ENCODE measurements around the gene MYO1E. TPM values are rescaled to one million over a fixed set of nuclear protein-coding genes. Genes with fewer than 3 reads are reported as not detected.

Gene MYO1E
- total RNA-seq, 6 experiments from 2014 or later: 108 to 142 (median 115) TPM

DNA sequence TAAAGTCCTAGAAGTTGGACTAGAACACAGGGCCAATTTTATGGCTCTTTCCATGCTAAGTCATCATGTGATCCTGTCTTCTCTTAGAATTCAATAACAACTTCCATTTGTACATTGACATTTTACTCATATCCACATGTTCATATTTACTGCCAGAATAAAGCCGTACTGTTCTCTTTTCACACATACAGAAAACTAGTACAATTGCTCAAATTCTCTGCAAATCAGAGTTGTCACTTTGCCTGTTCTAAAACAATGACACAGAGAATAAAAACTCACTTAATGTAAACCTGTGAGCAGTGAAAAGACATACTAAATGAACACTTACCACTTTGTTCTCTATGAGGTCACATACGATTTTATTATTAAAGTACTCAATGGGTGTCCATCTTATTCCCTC, 162.5 kb downstream of the MYO1E start:
- peaks cover 52% of the 10 kb centered on the region for H3K4me1 Mint-ChIP-seq (ENCODE audit: low read depth)
- H3K27ac Mint-ChIP-seq: peak overlapping the region; percentile 55
- no peaks in the 10 kb centered on the region; the same call in none of the 2 replicates for H3K27me3 Mint-ChIP-seq (ENCODE audit: insufficient read depth)
- H3K9me3 Mint-ChIP-seq: no peaks in the 10 kb centered on the region
- H3K36me3 Mint-ChIP-seq (ENCODE audit: low read depth): peaks cover 46% of the 10 kb centered on the region
- TF ChIP-seq, protein P1, sequence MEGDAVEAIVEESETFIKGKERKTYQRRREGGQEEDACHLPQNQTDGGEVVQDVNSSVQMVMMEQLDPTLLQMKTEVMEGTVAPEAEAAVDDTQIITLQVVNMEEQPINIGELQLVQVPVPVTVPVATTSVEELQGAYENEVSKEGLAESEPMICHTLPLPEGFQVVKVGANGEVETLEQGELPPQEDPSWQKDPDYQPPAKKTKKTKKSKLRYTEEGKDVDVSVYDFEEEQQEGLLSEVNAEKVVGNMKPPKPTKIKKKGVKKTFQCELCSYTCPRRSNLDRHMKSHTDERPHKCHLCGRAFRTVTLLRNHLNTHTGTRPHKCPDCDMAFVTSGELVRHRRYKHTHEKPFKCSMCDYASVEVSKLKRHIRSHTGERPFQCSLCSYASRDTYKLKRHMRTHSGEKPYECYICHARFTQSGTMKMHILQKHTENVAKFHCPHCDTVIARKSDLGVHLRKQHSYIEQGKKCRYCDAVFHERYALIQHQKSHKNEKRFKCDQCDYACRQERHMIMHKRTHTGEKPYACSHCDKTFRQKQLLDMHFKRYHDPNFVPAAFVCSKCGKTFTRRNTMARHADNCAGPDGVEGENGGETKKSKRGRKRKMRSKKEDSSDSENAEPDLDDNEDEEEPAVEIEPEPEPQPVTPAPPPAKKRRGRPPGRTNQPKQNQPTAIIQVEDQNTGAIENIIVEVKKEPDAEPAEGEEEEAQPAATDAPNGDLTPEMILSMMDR (IDR thresholded peaks at IDR 0.05): no peak
- no peak for DNase-seq
- no peak overlapping the region for H3K4me3 Mint-ChIP-seq

DNA sequence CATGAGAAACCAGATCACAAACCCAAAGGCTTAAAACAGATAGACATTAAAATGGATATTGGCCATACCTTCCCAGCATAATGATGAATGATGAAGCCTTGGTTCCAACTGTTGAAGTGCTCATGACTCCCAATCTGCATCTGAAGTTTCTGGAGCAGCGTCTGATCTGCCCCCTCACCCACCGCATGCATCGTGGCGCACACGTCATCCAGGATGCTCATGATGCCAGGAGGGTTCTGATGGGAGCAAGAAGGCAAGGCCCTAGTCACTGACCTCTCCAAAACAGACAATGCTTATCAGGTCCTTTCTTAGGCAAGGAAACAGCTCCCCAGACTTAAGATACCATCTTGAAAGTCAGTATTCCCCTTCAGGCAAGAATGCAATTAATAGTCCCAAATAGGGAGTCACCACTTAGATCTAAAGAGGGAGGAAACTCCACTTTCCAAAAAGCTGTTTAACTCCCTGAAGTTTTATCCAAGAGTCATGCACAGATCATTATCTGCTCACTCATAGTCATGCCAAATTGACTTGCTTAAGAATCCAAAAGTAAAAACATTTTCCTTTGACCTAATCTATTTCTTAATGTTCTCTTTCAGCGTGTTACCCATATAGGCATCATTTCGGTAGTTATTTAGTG, 163.9 kb downstream of the MYO1E start:
- peak overlapping the region; percentile 62 for H3K4me3 Mint-ChIP-seq
- peak; percentile 91 for DNase-seq
- peak overlapping the region; percentile 81 for H3K27ac Mint-ChIP-seq
- H3K9me3 Mint-ChIP-seq: no peaks in the 10 kb centered on the region
- H3K36me3 Mint-ChIP-seq (ENCODE audit: low read depth): peaks cover 58% of the 10 kb centered on the region
- TF ChIP-seq, protein P1 (IDR thresholded peaks at IDR 0.05): peak; percentile 25; the same call in 1 of the 2 replicates
- peaks cover 43% of the 10 kb centered on the region for H3K4me1 Mint-ChIP-seq (ENCODE audit: low read depth)
- H3K27me3 Mint-ChIP-seq (ENCODE audit: insufficient read depth): no peaks in the 10 kb centered on the region; the same call in none of the 2 replicates

DNA sequence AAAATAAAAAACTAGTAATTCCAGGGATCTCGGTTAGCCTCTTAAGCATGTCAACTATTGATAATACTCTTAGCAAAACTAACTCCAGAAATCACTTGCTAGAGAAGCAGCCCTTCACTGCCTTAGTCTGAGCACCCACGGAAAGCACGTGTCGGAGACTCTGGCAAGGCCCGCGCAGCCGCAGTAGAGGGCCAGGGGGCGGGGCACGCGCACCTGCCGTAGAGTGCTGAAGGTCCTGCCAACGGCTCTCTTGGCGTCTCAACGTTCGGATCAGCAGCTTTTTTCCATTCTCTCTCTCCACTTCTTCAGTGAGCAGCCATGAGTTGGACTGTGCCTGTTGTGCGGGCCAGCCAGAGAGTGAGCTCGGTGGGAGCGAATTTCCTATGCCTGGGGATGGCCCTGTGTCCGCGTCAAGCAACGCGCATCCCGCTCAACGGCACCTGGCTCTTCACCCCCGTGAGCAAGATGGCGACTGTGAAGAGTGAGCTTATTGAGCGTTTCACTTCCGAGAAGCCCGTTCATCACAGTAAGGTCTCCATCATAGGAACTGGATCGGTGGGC, 166.0 kb downstream of the MYO1E start, which contains the start of gene LDHAL6B:
Gene LDHAL6B, plus strand, starts transcription at position 221 of the 561 bp plus-strand sequence. Its CDS starts 98 bp downstream, at position 319.
- TF ChIP-seq, protein P1 (IDR thresholded peaks at IDR 0.05): no peak
- no peak within 1 kb of the TSS for H3K4me3 Mint-ChIP-seq
- H3K4me1 Mint-ChIP-seq (ENCODE audit: low read depth): peaks cover 39% of the 10 kb centered on the region
- no peaks in the 10 kb centered on the region for H3K9me3 Mint-ChIP-seq
- DNase-seq: no peak
- no peak within 1 kb of the TSS for H3K27ac Mint-ChIP-seq
- H3K36me3 Mint-ChIP-seq (ENCODE audit: low read depth): peaks cover 51% of the 10 kb centered on the region
- no peaks in the 10 kb centered on the region; the same call in none of the 2 replicates for H3K27me3 Mint-ChIP-seq (ENCODE audit: insufficient read depth)

DNA sequence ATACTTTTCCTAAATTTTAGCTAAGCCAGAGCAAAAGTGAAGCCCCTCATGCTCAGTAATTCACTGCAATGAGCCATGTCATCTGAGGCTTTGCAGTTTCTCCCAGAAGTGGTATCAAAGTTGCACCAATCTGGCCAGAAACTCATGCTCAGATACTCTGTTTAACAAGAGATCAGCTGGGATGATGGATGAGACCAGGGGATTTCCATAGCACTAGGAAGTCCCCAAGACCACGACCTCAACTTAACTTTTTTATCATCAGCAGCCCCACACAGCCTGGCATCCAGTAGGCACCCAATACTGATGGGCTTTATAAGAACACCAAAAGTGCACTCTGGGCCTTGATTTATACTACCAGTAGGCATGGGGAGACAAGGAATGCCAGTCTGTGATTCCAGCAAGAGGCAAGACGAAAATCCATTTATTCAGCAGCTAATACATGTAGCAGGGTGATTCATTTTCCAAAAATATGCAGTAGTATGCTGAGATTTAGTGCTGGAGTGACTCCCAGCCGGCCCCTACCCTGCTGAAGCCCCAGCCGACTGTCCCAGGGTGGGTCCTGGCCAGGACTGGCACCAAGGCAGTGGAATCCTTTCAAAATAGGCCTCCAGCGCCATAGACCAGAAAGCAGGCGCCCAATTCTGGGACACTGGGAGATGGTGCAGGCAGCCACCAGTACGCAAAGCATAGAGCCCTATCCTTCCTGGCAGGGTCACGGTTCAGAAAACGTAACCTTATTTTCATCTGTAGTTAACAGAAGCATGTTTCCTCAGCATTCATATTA, 166.6 kb downstream of the MYO1E start:
- TF ChIP-seq, protein P1 (IDR thresholded peaks at IDR 0.05): no peak
- no peak overlapping the region for H3K4me3 Mint-ChIP-seq
- no peaks in the 10 kb centered on the region for H3K9me3 Mint-ChIP-seq
- H3K27ac Mint-ChIP-seq: no peak overlapping the region
- no peaks in the 10 kb centered on the region; the same call in none of the 2 replicates for H3K27me3 Mint-ChIP-seq (ENCODE audit: insufficient read depth)
- no peak for DNase-seq
- peaks cover 35% of the 10 kb centered on the region for H3K4me1 Mint-ChIP-seq (ENCODE audit: low read depth)
- peaks cover 46% of the 10 kb centered on the region for H3K36me3 Mint-ChIP-seq (ENCODE audit: low read depth)

DNA sequence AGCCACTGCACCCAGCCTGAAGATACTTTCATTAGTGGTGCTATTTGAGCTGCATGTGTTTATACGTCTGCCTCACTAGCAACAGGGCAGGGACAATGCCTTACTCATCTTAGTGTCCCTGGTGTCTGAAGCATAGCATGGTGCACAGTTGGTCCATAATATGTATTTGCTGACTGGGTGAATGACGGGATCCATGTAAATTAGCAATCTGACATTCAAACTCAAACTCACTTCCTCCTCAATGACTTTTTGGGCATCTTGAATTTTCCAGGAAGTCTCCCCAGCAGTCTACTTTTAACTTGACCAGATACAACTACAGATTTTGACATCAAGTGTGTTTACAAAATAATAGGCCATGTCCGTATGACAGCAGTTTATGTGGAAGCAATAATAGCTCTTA, 169.0 kb downstream of the MYO1E start:
- Mint-ChIP-seq H3K27me3 (ENCODE audit: insufficient read depth) (no peaks in the 10 kb centered on the region; the same call in none of the 2 replicates), H3K4me1 (ENCODE audit: low read depth) (peaks cover 37% of the 10 kb centered on the region), H3K9me3 (no peaks in the 10 kb centered on the region), H3K4me3 (no peak overlapping the region), H3K36me3 (ENCODE audit: low read depth) (peaks cover 47% of the 10 kb centered on the region), H3K27ac (no peak overlapping the region)
- TF ChIP-seq, protein P1 (IDR thresholded peaks at IDR 0.05): no peak
- no peak for DNase-seq
